Peyer's patch (tissue), 4 donors: ENCODE data around the gene NPAS2. TPM values are rescaled to one million over a fixed set of nuclear protein-coding genes. Genes with fewer than 3 reads are reported as not detected.

ENCODE experiments used
- DNase-seq, 3 donors: peaks; one replicate each; pipeline ENCODE4 v3.0.0-alpha.2; 2017 to 2019
- H3K27ac ChIP-seq, 4 donors: fragments of 200-600 bp; sonication (generic); one replicate each; pipeline ENCODE4 v1.5.1; 2016 to 2019
- H3K27me3 ChIP-seq, 2 donors: fragments of 200-600 bp; sonication (generic); one replicate each; pipeline ENCODE4 v1.5.1; 2019
- H3K36me3 ChIP-seq, 3 donors: fragments of 200-600 bp; sonication (generic); one replicate each; pipeline ENCODE4 v1.5.1; 2016 to 2019
- H3K4me1 ChIP-seq, 4 donors: fragments of 200-600 bp; sonication (generic); one replicate each; pipeline ENCODE4 v1.5.1; 2016 to 2019
- H3K4me3 ChIP-seq, 4 donors: fragments of 200-600 bp; sonication (generic); 1 replicate in 3 of 4; 2 replicates in 1 of 4; pipeline ENCODE4 v1.5.1; 2016 to 2019; ENCODE audit warnings: mild to moderate bottlenecking in 1 of 4
- H3K9me3 ChIP-seq, 4 donors: fragments of 200-600 bp; sonication (generic); one replicate each; pipeline ENCODE4 v1.5.1; 2016 to 2019; ENCODE audit warnings: mild to moderate bottlenecking in 1 of 4
- CTCF ChIP-seq, 6 experiments: fragments of 450-650 bp in 4 of 6; fragments of 200-600 bp in 2 of 6; sonication (generic) in 1 of 6; IDR thresholded peaks; one replicate each; pipeline ENCODE4 v1.5.1; 2017 to 2019; ENCODE audit warnings: antibody characterized with exemption in 6 of 6, mild to moderate bottlenecking in 3 of 6, moderate library complexity in 1 of 6
- POLR2A ChIP-seq, 2 donors: fragments of 450-650 bp; IDR thresholded peaks; one replicate each; pipeline ENCODE4 v1.5.1; 2017; ENCODE audit warnings: antibody characterized with exemption in 2 of 2, mild to moderate bottlenecking in 2 of 2, moderate library complexity in 2 of 2
- total RNA-seq, 4 donors: library from RNA; depleted of rRNA; stranded (reverse); fragments of >200 nt; gene quantifications; one replicate each; pipeline ENCODE4 v1.1.0, GENCODE V29; 2016

NPAS2 gene
- total RNA-seq: 10 to 100 TPM; 29.7 to 99.5 (median 95.5) TPM

GRCh38 chr2:100819370-100820272 is at the start of gene NPAS2:
NPAS2 (plus strand) TSS chr2:100820139; CDS start chr2:100904755, 84,616 bp downstream.
- H3K27ac ChIP-seq: peak within 1 kb of the TSS; percentile 70 to 88 (median 81)
- H3K4me3 ChIP-seq: peak within 1 kb of the TSS; percentile 44 to 84 (median 60)
- TF ChIP-seq POLR2A (IDR thresholded peaks at IDR 0.05): peak in 1 of 2 donors; percentile 29
- no peak for TF ChIP-seq CTCF (IDR thresholded peaks at IDR 0.05)
- no peaks in the 10 kb centered on the region for H3K9me3 ChIP-seq
- no peaks in the 10 kb centered on the region for H3K36me3 ChIP-seq
- peak in 2 of 3 donors; percentile 58 to 71 for DNase-seq
- H3K4me1 ChIP-seq: peaks cover 0 to 35% (median 3%) of the 10 kb centered on the region in 4 donors
- H3K27me3 ChIP-seq: no peaks in the 10 kb centered on the region

- Histone ChIP-seq H3K4me1 (no peaks in the 10 kb centered on the region), H3K4me3 (no peak overlapping the region), H3K36me3 (no peaks in the 10 kb centered on the region), H3K9me3 (no peaks in the 10 kb centered on the region), H3K27ac (no peak overlapping the region), H3K27me3 (no peaks in the 10 kb centered on the region)
- no peak for TF ChIP-seq POLR2A (IDR thresholded peaks at IDR 0.05)
- TF ChIP-seq CTCF (IDR thresholded peaks at IDR 0.05): no peak
- no peak for DNase-seq
These were observed 48.8 kb upstream of the NPAS2 start for GRCh38 chr2:100771125-100771524.

- H3K4me3 ChIP-seq: no peak overlapping the region
- TF ChIP-seq CTCF (IDR thresholded peaks at IDR 0.05) (no peak), POLR2A (IDR thresholded peaks at IDR 0.05) (no peak)
- H3K27me3 ChIP-seq: no peaks in the 10 kb centered on the region
- no peaks in the 10 kb centered on the region for H3K36me3 ChIP-seq
- H3K4me1 ChIP-seq: no peaks in the 10 kb centered on the region
- H3K27ac ChIP-seq: no peak overlapping the region
- no peak for DNase-seq
- no peaks in the 10 kb centered on the region for H3K9me3 ChIP-seq
These were observed 46.4 kb upstream of the NPAS2 start for GRCh38 chr2:100773538-100773937.

GRCh38 chr2:100776445-100776844 is 43.5 kb upstream of the NPAS2 start:
- H3K4me3 ChIP-seq: no peak overlapping the region
- H3K27ac ChIP-seq: no peak overlapping the region
- H3K36me3 ChIP-seq: no peaks in the 10 kb centered on the region
- H3K9me3 ChIP-seq: no peaks in the 10 kb centered on the region
- peaks cover 0 to 11% (median 0%) of the 10 kb centered on the region in 4 donors for H3K4me1 ChIP-seq
- DNase-seq: no peak
- H3K27me3 ChIP-seq: no peaks in the 10 kb centered on the region
- TF ChIP-seq POLR2A (IDR thresholded peaks at IDR 0.05) (no peak), CTCF (IDR thresholded peaks at IDR 0.05) (no peak)

- Histone ChIP-seq H3K9me3 (no peaks in the 10 kb centered on the region), H3K4me3 (no peak overlapping the region), H3K36me3 (no peaks in the 10 kb centered on the region), H3K4me1 (peaks cover 0 to 14% (median 0%) of the 10 kb centered on the region in 4 donors), H3K27me3 (no peaks in the 10 kb centered on the region), H3K27ac (no peak overlapping the region)
- no peak for DNase-seq
- TF ChIP-seq CTCF (IDR thresholded peaks at IDR 0.05): no peak
- no peak for TF ChIP-seq POLR2A (IDR thresholded peaks at IDR 0.05)
These were observed 41.1 kb upstream of the NPAS2 start for GRCh38 chr2:100778637-100779450.
